HCT116 (cell line): ENCODE data around the gene GPC5. TPM values are rescaled to one million over a fixed set of nuclear protein-coding genes. Genes with fewer than 3 reads are reported as not detected.

Source experiments
- ATAC-seq: fragments of 200-7000 bp; cut with Tn5 transposase; 2 replicates; pipeline ENCODE4 v1.9.1; 2020; ENCODE audit warnings: mild to moderate bottlenecking, moderate library complexity
- BruUV-seq: library from RNA; stranded (reverse); fragments of 400-500 nt; replicated peaks from 2 replicates; lab custom pipeline; 2021; lab: Mats Ljungman, UMichigan
- CTCF ChIA-PET: fragments of 300-600 bp; sonication (Branson Sonifier 250); formaldehyde crosslinking; loops from one replicate; lab custom pipeline; 2021; ENCODE audit warnings: antibody characterized with exemption; lab: Charles Lee
- POLR2A ChIA-PET: fragments of 300-600, 350-600 bp; sonication (Branson Sonifier 250); formaldehyde crosslinking; loops from one replicate; lab custom pipeline; 2021; ENCODE audit warnings: antibody characterized with exemption; lab: Charles Lee
- RAD21 ChIA-PET, 2 experiments: fragments of 300-600 bp; sonication (Branson Sonifier 250); formaldehyde crosslinking; loops; one replicate each; lab custom pipeline; 2023; ENCODE audit warnings: low total read pairs in 2 of 2; ENCODE audit not compliant: uncharacterized antibody in 2 of 2, unreplicated experiment in 2 of 2, low non-redundant PET in 1 of 2; lab: Charles Lee
- DNase-seq: peaks from one replicate; pipeline ENCODE4 v3.0.0-alpha.2; 2010; ENCODE audit warnings: low read depth, low spot score
- H2AFZ ChIP-seq: fragments of 200-600 bp; shearing (Covaris generic), sonication (generic); 2 replicates; pipeline ENCODE4 v1.6.1; 2017; ENCODE audit warnings: low read depth, mixed run types, mixed read lengths, antibody characterized with exemption, low read length; ENCODE audit not compliant: poor library complexity, severe bottlenecking
- H3K27ac ChIP-seq: 2 replicates; pipeline ENCODE4 v1.5.1; 2012; ENCODE audit warnings: low read depth, low read length
- H3K27me3 ChIP-seq: fragments of 200-600 bp; sonication (generic); 2 replicates; pipeline ENCODE4 v1.6.1; 2016; ENCODE audit warnings: mixed run types, low read length, mixed read lengths; ENCODE audit not compliant: insufficient read depth
- H3K36me3 ChIP-seq, 2 experiments: fragments of 200-500 bp in 1 of 2; fragments of 200-600 bp in 1 of 2; sonication (Bioruptor generic) in 1 of 2; sonication (generic) in 1 of 2; 2 replicates each; pipeline versions ENCODE4 v1.5.1 to v1.6.1; 2014 to 2016; ENCODE audit warnings: low read length in 2 of 2, inconsistent platforms in 1 of 2, mixed read lengths in 1 of 2, mixed run types in 1 of 2; ENCODE audit not compliant: insufficient read depth in 2 of 2, control insufficient read depth in 1 of 2
- H3K4me1 ChIP-seq, 2 experiments: fragments of 200-600 bp in 1 of 2; sonication (generic) in 1 of 2; 2 replicates each; pipeline versions ENCODE4 v1.5.1 to v1.6.1; 2012 to 2017; ENCODE audit warnings: low read length in 2 of 2, inconsistent platforms in 1 of 2, mild to moderate bottlenecking in 1 of 2, mixed read lengths in 1 of 2, mixed run types in 1 of 2, moderate library complexity in 1 of 2; ENCODE audit not compliant: insufficient read depth in 2 of 2, control insufficient read depth in 1 of 2
- H3K4me2 ChIP-seq: fragments of 200-600 bp; sonication (generic); 2 replicates; pipeline ENCODE4 v1.6.1; 2017; ENCODE audit warnings: mixed run types, low read length, mixed read lengths
- H3K4me3 ChIP-seq, 2 experiments: fragments of 200-600 bp in 1 of 2; sonication (generic) in 1 of 2; replicated peaks in 1 of 2; 2 replicates each; pipeline ENCODE4 v1.5.1; 2011 to 2016; ENCODE audit warnings: low read length in 2 of 2, control low read depth in 1 of 2, low read depth in 1 of 2, mild to moderate bottlenecking in 1 of 2, mixed read lengths in 1 of 2, mixed run types in 1 of 2
- H3K79me2 ChIP-seq: fragments of 200-600 bp; sonication (generic); 2 replicates; pipeline ENCODE4 v1.6.1; 2017; ENCODE audit warnings: mild to moderate bottlenecking, mixed run types, low read length, moderate library complexity, mixed read lengths; ENCODE audit not compliant: insufficient read depth
- H3K9ac ChIP-seq: fragments of 200-600 bp; sonication (generic); 2 replicates; pipeline ENCODE4 v1.6.1; 2016; ENCODE audit warnings: low read length, mixed read lengths
- H3K9me2 ChIP-seq: fragments of 200-600 bp; sonication (generic), shearing (Covaris generic); 2 replicates; pipeline ENCODE4 v1.6.1; 2017; ENCODE audit warnings: mixed run types, mild to moderate bottlenecking, moderate library complexity; ENCODE audit not compliant: insufficient read depth
- H3K9me3 ChIP-seq, 2 experiments: fragments of 200-500 bp in 1 of 2; fragments of 200-600 bp in 1 of 2; sonication (Bioruptor generic) in 1 of 2; sonication (generic) in 1 of 2; 2 replicates each; pipeline ENCODE4 v1.6.1; 2014 to 2017; ENCODE audit warnings: low read length in 2 of 2, mixed read lengths in 2 of 2, inconsistent platforms in 1 of 2, low read depth in 1 of 2, mild to moderate bottlenecking in 1 of 2, mixed run types in 1 of 2, moderate library complexity in 1 of 2; ENCODE audit not compliant: control insufficient read depth in 1 of 2, insufficient read depth in 1 of 2
- H4K20me1 ChIP-seq: fragments of 200-600 bp; sonication (generic), shearing (Covaris generic); 2 replicates; pipeline ENCODE4 v1.6.1; 2017; ENCODE audit warnings: mixed run types, mild to moderate bottlenecking, moderate library complexity; ENCODE audit not compliant: insufficient read depth
- CBX3 ChIP-seq: IDR thresholded peaks from 2 replicates; pipeline ENCODE4 v1.6.1; 2012; ENCODE audit warnings: low read depth
- EGR1 ChIP-seq: IDR thresholded peaks from 2 replicates; pipeline ENCODE4 v1.6.1; 2012; ENCODE audit warnings: low read depth
- EZH2 ChIP-seq: fragments of 200-600 bp; sonication (generic); IDR thresholded peaks from 2 replicates; pipeline ENCODE4 v1.6.1; 2017; ENCODE audit warnings: antibody characterized with exemption, mixed run types
- JUND ChIP-seq: IDR thresholded peaks from 2 replicates; pipeline ENCODE4 v1.6.1; 2012
- MAX ChIP-seq: IDR thresholded peaks from 2 replicates; pipeline ENCODE4 v1.6.1; 2012
- POLR2A ChIP-seq: IDR thresholded peaks from 2 replicates; pipeline ENCODE4 v1.7.0; 2011; ENCODE audit warnings: borderline replicate concordance; ENCODE audit not compliant: insufficient read depth, insufficient read length; ENCODE audit errors: extremely low read depth
- POLR2AphosphoS5 ChIP-seq: IDR thresholded peaks from 2 replicates; pipeline ENCODE4 v1.6.1; 2011; ENCODE audit warnings: mild to moderate bottlenecking, low read depth, low read length, moderate library complexity
- SIN3A ChIP-seq: IDR thresholded peaks from 2 replicates; pipeline ENCODE4 v1.6.1; 2012; ENCODE audit warnings: low read depth
- SP1 ChIP-seq: IDR thresholded peaks from 2 replicates; pipeline ENCODE4 v1.6.1; 2012; ENCODE audit warnings: low read depth
- TCF7L2 ChIP-seq: IDR thresholded peaks from 2 replicates; pipeline ENCODE4 v1.7.0; 2011; ENCODE audit warnings: borderline replicate concordance, inconsistent platforms; ENCODE audit not compliant: insufficient read depth, insufficient read length; ENCODE audit errors: extremely low read depth
- YY1 ChIP-seq: IDR thresholded peaks from 2 replicates; pipeline ENCODE4 v1.6.1; 2011; ENCODE audit warnings: low read length, low read depth, moderate library complexity, mild to moderate bottlenecking; ENCODE audit not compliant: insufficient replicate concordance; ENCODE audit errors: extremely low read depth
- ZBTB33 ChIP-seq: IDR thresholded peaks from 2 replicates; pipeline ENCODE4 v1.6.1; 2011; ENCODE audit warnings: mild to moderate bottlenecking, low read length, moderate library complexity; ENCODE audit not compliant: insufficient replicate concordance; ENCODE audit errors: extremely low read depth
- ZFX ChIP-seq: fragments of 450-650 bp; IDR thresholded peaks from 2 replicates; pipeline ENCODE4 v1.6.1; 2017
- ZNF274 ChIP-seq: fragments of 200-500 bp; sonication (Bioruptor generic); IDR thresholded peaks from 2 replicates; pipeline ENCODE4 v1.6.1; 2014; ENCODE audit warnings: mild to moderate bottlenecking, low read depth, low read length, inconsistent platforms
- intact Hi-C: fragments of 100-400 bp; cut with micrococcal nuclease; formaldehyde crosslinking; loops from 2 replicates; pipeline ENCODE4 v1.10.0; 2022
- total RNA-seq: library from RNA; stranded (reverse); gene quantifications from one replicate; pipeline ENCODE4 v1.2.1, GENCODE V29; 2021; ENCODE audit not compliant: unreplicated experiment

The GPC5 gene
- total RNA-seq, 1 experiment from 2014 or later: not detected

GRCh38 chr13:91702411-91702810, 304.0 kb downstream of the GPC5 start:
- ChIA-PET POLR2A (no interaction called here), CTCF (no interaction called here), RAD21 (no interaction called here)
- BruUV-seq: no TSS peak
- H2AFZ ChIP-seq: no peak overlapping the region
- H3K4me3 ChIP-seq: no peak overlapping the region
- no peaks in the 10 kb centered on the region for H3K36me3 ChIP-seq
- H3K9me2 ChIP-seq: no peaks in the 10 kb centered on the region
- H3K27me3 ChIP-seq: no peaks in the 10 kb centered on the region
- no peaks in the 10 kb centered on the region for H3K79me2 ChIP-seq
- no peak overlapping the region for H3K9ac ChIP-seq
- no peaks in the 10 kb centered on the region for H4K20me1 ChIP-seq
- no peak overlapping the region for H3K27ac ChIP-seq
- TF ChIP-seq POLR2A: no peak
- no peak for TF ChIP-seq MAX
- TF ChIP-seq ZBTB33: no peak
- peaks cover 6 to 29% of the 10 kb centered on the region in 2 experiments; a peak in 3 of 4 replicates for H3K9me3 ChIP-seq
- no peak for ATAC-seq
- DNase-seq: no peak
- intact Hi-C loops: no loop called here
- no peaks in the 10 kb centered on the region for H3K4me1 ChIP-seq
- H3K4me2 ChIP-seq: no peak overlapping the region

- H2AFZ ChIP-seq: no peak overlapping the region
- ChIA-PET CTCF (no interaction called here), RAD21 (no interaction called here), POLR2A (no interaction called here)
- H3K36me3 ChIP-seq: no peaks in the 10 kb centered on the region
- no peaks in the 10 kb centered on the region for H3K79me2 ChIP-seq
- no peak overlapping the region for H3K4me2 ChIP-seq
- H3K9ac ChIP-seq: no peak overlapping the region
- DNase-seq (no peak), ATAC-seq (no peak)
- H3K4me1 ChIP-seq: no peaks in the 10 kb centered on the region
- H4K20me1 ChIP-seq: no peaks in the 10 kb centered on the region
- no TSS peak for BruUV-seq
- H3K27ac ChIP-seq: no peak overlapping the region
- peaks cover 6 to 34% of the 10 kb centered on the region in 2 experiments; a peak in 3 of 4 replicates for H3K9me3 ChIP-seq
- TF ChIP-seq SP1 (no peak), TCF7L2 (no peak), EGR1 (no peak), ZNF274 (no peak), POLR2AphosphoS5 (no peak), POLR2A (no peak), SIN3A (no peak), CBX3 (no peak), ZFX (no peak), MAX (no peak), EZH2 (no peak), ZBTB33 (no peak), JUND (no peak), YY1 (no peak)
- H3K27me3 ChIP-seq: no peaks in the 10 kb centered on the region
- intact Hi-C loops: no loop called here
- no peak overlapping the region for H3K4me3 ChIP-seq
- no peaks in the 10 kb centered on the region for H3K9me2 ChIP-seq
Measured at GRCh38 chr13:91704398-91704797, 306.0 kb downstream of the GPC5 start.
